ENCODE results near the gene PAPSS1.
"Not testable (repeated sequence)": the region's sequence is repeated elsewhere in the genome, so short reads cannot be mapped to it uniquely, and the experiment has no call there.

Gene PAPSS1

DNA sequence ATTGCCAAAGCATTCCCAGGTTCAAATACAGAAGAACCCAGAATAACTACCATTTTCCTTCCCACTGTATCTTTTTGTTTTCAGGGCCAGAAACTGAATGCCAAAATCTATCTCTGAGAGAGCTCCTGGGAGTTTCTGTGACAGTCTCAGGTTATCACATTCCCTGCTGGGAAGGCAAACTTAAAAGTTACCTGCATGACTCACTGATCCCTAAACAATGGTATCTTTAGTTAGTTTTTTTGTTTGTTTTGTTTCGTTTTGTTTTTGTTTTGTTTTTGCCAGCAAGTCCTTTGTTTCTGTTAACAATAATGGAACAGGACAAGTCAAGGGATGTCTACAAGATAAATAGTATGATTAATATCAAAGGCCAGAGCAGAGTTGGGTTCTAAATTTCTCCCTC lies 34.3 kb downstream of the PAPSS1 start:
- DNase-seq = no peak

DNA sequence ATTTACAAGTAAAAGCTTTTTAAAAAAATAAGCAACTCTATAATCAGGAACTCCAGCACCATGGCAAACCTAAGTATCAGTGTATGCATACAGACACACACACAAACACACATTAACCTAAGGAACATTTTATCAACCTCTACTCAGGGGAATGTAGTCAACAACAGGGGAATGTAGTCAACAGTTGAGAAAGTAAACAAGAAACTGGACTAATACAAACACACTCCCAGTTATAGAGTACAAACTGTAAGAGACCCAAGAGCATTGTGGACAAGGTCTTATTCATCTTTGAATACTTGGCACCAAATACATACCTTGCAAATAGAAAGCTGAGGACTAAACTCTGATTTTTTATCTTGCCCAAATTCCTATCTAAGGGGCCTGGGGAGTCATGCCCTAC lies 36.2 kb downstream of the PAPSS1 start:
- no peak for DNase-seq

DNA sequence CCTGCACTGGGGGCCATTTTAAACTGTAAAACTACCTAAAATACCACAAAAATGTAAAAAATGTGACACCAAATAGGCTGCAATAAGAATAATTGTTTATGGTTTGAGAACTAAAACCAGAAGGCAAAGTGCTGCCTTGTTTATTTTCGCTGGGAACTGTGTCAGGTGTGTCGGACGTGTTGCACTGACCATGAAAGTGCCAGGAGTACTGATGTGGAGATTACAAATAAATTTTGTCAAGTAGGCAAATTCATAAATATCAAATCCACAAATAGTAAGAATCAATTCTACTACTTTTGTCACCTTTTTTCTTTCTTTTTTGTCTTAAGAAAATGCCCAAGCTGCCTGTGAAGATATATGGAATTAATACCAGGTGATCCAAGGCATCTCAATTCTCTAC lies 37.7 kb downstream of the PAPSS1 start:
- no peak for DNase-seq

- no peak for DNase-seq
Observed at GRCh38 chr4:107669068-107669467, 51.0 kb downstream of the PAPSS1 start.

DNA sequence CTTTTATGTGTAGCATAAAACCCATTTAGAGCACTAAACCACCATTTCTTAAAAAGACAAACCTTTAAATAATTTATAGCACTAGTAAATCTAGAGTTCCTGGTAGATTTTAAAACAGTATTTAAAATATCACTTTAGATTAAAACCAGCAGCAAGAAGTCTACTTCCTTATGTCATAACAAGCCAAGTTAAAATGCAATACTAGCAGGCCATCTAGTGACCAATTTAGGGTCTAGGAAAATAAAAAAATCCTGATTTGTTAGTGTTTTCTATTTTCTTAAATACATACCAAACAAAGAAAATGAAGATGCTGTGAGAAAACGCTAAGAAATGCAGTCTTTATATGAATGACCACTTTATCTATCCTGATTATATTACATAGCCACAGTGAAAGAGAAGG lies 53.9 kb downstream of the PAPSS1 start:
- DNase-seq = no peak

DNA sequence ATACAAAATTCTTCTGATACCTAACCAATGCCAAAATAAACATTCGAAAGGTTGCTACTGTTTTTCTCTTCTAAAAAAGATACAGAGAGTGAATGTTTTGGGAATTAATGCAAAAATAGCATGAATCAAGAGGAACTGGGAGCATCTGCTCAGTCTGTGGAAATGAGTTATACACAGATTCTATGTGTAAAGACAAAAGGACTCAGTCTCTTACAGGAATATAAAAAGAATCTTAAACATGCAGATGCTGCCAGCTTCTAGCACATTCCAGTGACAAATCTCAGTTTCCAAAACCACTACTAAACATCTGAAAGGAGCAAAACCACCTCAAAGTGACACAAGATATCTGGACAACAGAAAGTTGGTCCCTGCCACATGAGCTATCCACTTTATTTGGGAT lies 55.0 kb downstream of the PAPSS1 start:
- DNase-seq = no peak

GRCh38 chr4:107658400-107659336 lies 61.4 kb downstream of the PAPSS1 start:
- no peak for DNase-seq

DNA sequence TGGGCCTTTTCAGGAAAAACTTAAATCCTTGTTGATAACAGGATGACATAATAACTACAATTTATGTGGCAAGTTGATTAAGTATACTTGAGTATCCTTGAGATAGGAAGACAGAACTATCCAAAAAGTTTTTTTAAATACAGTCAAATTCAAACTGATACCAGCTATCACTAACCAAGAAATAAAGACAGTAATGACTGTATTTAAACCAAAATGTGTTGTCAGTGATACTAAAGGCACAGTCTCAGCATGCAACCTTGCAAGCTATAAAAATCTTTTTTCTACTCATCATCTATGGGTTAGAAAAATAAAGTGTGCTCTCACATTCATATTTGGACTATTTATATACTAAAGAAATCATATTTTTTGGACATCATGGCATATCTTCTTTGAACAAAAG lies 64.7 kb downstream of the PAPSS1 start:
- no peak for DNase-seq

DNA sequence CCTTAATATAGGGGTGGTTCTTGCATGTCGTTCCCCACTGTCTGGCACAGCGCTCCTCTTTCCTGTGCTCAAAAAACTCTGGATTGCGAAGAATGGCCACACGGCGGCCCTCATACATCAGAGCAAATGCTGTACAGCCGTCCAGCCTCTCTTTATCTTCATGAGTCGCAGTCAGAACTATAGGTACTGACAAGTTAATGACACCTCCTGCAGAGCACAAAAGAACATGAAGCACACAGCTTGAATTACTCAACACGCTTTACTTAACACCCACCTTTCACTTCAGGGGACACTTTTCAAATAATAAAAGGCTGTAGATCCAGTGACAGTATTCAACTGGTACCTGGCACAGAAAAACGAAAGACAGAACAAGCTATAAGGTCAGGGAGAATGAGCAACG lies 65.3 kb downstream of the PAPSS1 start:
- DNase-seq = no peak

DNA sequence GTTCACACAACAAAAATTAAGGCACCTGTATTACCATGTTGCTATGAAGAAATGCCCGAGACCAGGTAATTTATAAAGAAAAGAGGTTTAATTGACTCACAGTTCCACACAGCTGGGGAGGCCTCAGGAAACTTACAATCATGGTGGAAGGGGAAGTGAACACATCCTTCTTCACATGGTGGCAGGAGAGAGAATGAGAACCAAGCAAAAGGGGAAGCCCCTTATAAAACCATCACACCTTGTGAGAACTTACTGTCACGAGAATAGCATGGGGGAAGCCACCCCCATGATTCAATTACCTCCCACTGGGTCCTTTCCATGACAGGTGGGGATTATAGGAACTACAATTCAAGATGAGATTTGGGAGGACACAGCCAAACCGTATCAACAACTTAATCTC lies 68.6 kb downstream of the PAPSS1 start:
- DNase-seq = not testable (repeated sequence)

- DNase-seq = no peak
Observed at GRCh38 chr4:107650251-107650650, 69.8 kb downstream of the PAPSS1 start.

DNA sequence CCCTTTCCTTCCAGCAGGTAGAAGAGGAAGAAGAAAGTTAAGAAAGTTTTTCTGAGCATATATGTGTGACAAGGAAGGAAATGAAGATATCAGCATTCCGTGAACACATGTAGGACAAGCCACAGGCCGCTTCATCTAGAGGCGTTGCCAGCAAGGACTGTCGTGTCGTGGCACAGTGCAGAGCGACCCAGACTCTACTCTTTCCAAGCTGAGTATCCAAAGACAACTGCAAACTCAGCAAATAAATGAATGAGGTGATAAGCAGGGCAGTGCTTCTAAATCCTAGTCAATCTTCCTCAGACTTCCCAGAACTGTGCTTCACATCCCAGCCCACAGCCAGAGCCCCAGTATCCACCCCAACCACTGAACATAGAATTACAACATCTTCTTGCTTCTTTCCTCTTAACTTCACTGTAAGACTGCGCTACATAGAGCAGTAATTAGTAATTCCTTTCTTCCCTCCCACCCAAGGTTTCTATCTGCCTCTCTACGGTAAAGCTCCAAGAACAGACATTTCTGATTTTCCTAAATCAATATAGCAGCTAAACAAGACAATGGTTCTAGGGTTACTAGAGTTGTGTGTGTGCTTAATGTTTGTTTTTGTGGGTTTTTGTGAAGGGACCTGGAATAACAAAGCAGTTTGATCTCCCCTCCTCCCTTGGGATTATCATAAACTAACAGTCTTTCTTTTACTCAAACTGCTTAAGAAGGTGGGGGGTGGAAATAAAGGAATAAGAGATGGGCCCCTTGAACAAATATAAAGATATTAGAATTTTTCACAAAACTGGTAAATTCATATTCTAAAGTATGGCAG lies 71.6 kb downstream of the PAPSS1 start:
- no peak for DNase-seq

- DNase-seq = no peak
Observed at GRCh38 chr4:107647591-107647990, 72.4 kb downstream of the PAPSS1 start.

- DNase-seq = no peak
Observed at GRCh38 chr4:107645604-107646003, 74.4 kb downstream of the PAPSS1 start.

GRCh38 chr4:107643021-107643420 lies 77.0 kb downstream of the PAPSS1 start:
- no peak for DNase-seq

GRCh38 chr4:107640878-107641277 lies 79.2 kb downstream of the PAPSS1 start:
- no peak for DNase-seq

- DNase-seq = no peak
Observed at GRCh38 chr4:107640197-107640596, 79.8 kb downstream of the PAPSS1 start.

DNA sequence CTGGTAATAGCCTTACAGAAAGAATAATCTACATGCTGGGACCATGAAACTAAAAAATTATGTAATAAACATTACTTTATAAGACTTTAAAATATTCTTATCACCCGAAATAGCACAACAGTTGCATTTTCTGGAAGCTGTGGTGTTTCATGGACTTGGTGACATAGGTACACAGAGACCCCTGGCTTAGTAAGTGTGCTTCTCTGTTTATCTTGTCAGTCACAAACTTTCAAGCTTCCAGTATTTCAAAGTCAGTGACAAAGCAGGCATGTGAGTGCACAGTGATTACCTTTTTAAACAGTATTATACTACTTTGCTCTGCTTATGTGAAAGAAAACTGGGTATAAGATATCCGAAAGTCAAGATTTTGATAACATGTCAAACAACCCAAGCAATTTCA lies 84.3 kb downstream of the PAPSS1 start:
- no peak for DNase-seq

- no peak for DNase-seq
Observed at GRCh38 chr4:107631560-107631959, 88.5 kb downstream of the PAPSS1 start.

- no peak for DNase-seq
Observed at GRCh38 chr4:107630185-107630705, 89.8 kb downstream of the PAPSS1 start.

- DNase-seq = no peak
Observed at GRCh38 chr4:107629318-107629717, 90.7 kb downstream of the PAPSS1 start.

DNA sequence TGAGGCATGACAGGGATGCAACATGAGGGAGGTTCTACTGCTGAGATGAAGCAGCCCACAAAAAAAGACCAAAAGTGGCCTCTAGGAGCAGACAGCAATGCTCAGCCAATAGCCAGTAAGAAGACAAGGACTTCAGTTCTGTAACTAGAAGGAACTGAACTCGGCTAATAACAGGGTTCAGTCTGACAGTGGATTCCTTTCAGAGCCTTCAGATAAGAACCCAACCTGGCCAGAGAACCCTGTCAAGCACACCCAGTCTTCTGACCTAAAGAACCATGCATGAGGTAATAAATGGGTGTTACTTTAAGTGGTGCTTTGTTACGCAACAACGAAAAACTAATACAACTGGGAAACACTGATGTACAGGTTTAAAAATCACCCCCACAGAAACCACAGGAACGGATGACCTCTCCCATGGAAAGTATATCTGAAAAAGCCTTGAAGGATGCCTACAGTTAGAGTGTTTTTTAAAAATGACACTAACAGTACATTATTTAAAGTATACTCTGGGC lies 94.6 kb downstream of the PAPSS1 start:
- no peak for DNase-seq

DNA sequence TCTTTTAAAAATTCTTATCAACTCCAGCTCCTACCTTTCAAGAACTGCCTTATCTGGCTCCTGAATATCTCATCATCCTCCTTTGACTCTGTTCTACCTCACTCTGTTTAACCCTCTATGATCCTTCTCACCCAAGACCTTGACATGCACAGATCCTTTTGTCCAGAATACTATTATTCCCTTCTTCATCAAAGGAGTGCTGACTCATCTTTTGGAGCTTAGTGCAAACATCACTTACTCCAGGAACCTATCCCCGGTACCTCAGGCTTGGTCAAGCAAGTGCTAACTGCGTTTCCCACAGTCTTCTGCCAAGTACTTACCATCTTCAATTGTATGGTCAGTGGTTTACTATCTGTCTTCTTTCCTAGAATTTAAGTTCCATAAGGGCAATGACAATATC lies 96.0 kb downstream of the PAPSS1 start:
- DNase-seq = no peak

- DNase-seq = no peak
Observed at GRCh38 chr4:107622006-107622405, 98.0 kb downstream of the PAPSS1 start.
